HG03196 (cell line): ENCODE data around the gene GPR78.
"Not testable (repeated sequence)": the region's sequence is repeated elsewhere in the genome, so short reads cannot be mapped to it uniquely, and the experiment has no call there.

Experiments
- ATAC-seq: cut with Tn5 transposase; IDR thresholded peaks from one replicate; pipeline ENCODE4 v1.9.1; 2021; ENCODE audit not compliant: unreplicated experiment

Gene GPR78

DNA sequence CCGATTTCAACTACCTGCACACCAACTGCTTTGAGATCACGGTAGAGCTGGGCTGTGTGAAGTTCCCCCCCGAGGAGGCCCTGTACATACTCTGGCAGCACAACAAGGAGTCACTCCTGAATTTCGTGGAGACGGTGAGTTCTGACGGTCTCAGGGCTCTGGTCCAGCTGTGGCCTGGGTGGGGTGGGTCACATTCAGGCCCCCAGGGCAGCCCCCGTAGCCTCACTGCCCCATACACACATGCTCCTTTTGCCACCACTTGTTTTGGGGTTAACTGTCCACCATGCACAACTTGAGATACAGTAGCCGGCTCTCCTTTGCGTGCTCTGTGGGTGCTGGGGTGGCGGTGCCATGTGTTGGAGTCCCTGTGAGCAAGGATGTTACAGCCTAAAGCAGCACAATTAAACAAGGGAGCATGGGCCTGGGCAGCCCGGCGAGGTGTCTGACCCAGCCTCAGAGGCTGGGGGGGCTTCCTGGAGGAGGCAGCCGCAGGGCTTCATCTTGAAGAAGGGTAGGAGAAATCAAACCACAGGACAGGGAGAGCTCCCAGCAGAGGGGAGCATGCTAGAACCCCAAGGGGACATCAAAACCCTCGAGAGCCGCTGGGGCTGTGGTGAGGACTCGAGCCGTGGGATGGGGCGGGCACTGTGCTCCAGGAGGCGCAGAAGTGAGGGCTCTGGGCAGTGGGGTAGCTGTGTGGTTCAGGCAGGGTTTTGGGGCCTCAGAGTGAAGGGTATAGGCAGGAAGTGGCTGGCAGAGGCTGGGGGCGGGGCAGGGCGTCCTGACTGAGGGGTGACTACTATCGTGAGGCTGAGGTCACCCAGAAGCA, 34.4 kb downstream of the GPR78 start:
- ATAC-seq = no peak

DNA sequence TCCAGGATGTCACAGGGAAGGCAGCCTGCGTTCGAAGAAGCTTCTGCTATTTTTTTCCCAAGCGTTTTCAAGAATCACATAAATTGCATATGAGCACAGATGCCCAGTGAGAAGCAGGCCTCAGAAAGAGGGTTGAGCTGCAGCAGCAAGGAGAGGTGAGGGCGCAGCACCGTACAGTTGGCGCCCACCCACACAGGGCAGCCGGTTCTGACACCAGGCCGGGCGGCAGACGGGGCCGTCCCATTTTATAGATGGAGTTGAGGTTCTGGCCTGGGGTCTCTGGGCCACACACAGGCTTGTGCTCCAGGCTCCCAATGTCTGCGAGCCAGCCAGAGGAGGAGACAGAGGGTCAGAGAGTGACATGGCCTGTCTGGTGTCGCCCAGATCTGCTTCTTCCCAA, 35.2 kb downstream of the GPR78 start:
- no peak for ATAC-seq

DNA sequence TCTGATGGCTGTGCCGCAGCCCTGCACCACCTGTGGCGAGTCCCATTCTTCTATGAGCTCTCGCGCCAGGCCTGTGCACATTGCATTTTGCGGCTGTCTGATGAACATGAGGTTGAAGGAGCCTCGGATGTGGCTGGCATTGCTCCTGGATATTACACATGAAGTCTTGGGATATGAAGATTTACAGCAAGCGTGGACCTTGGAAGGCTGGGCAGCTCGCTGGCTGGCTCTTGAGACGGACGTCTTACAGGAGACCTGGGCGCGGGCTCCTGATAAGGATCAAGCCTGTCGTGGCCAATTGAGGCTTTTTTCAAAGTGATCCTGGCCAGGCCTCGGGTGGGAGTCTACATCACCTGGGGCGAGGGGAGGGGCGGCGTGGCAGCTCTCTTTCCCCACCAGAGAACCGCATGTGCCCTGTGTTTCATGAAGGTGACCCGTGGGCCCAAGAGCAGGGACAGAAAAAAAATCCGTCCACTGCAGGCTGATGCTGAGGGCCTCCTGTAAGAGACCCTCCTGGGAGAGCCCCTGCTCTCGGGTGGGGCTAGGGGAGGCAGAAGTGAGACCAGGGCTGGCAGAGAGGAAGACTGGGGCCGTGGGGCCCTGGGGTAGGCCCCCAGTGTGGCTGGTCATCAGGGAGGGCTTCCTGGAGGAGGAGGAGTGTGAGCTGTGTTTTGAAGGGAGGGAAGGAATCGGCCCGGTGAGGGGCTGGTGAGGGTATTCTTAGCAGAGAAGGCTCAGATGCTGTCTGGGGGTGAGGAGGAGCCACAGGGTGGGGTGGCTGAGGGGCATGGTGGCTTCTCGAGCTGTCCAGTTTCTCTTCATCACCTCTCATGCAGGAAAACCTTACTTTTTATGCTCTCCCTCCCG, 36.0 kb downstream of the GPR78 start:
- no peak for ATAC-seq

DNA sequence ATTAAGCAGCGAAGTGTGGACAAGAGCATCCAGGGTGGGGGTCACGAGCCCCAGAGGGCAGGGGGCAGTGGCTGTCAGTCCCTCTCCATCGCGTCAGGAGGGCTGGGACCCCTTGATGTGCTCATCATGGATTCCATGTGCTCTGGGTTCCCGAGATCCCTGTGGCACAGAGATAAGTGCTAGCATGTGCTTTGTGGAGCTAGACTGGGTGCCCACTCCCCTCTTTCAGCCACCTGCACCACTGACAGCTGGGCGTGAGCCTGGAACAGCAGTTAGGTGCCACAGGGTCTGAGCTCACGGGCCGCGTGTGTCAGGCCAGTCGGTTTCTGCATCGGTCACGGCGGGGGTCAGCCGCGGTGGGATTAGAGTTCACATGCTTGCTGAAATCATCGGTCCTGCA, 36.6 kb downstream of the GPR78 start:
- no peak for ATAC-seq

DNA sequence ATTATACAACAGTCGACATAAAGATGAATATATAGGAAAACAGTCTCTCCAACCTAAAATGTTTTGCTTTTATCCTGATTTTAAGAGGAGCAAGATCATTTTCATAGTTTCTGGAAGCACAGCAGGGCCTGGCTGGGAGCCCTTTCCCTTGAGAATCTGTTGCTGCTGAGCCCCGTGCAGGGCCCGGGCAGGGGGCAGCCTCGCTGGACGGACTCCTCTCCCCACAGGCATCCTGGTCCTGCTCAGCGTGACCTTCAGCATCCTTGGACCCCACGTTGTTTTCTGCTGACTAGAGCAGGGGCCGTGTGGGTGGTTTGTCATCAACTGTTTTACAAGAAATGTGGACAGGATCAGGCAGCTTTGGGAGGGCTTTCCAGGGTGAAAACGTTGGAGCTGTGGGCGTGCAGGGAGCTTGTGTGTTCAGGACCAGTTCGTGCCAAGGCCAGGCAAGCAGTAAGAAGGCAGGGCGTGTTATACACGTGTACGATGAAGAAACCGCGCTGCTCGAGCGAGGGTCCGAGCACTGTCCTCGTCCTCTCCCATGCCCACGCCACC, 37.4 kb downstream of the GPR78 start:
- no peak for ATAC-seq

DNA sequence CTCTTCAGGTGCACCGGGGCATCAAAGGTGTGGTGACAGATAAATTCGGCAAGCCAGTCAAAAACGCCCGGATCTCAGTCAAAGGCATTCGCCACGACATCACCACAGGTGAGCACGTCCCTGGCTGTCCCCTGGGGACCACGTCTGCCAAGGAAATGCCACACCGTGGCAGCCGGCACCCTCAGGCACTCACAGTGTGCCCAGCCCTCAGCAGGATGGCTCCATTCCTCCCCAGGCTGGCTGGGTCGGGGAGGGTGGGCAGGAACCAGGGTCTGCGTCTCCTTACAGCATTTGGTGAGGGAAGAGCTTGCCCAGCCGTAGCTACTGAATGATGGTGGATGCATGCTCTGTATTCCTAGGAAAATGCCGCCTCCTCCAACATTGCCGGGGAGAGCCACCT, 38.2 kb downstream of the GPR78 start:
- ATAC-seq = no peak

DNA sequence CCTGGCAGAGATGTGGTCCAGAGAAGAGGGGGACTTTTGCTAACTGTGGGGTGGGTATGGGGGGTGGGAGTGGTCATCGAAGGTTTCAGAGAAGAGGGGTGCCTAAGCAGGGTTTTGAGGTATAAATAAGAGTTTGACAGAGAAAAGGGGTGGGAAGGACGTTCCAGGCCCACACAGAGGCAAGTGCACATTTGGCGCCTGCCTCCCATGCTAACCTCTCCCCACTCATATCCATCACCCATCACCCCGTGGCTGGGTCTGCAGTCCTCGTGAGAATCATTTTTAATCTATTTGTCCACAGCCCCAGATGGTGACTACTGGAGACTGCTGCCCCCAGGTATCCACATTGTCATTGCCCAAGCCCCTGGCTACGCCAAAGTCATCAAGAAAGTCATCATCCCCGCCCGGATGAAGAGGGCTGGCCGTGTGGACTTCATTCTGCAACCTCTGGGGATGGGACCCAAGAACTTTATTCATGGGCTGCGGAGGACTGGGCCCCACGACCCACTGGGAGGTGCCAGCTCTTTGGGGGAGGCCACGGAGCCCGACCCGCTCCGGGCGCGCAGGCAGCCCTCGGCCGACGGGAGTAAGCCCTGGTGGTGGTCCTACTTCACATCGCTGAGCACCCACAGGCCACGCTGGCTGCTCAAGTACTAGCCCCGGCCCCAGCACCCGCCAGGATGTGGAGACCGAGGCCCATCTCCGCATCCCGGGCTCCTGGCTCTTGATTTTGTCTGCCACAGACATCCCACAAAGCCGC, 38.9 kb downstream of the GPR78 start:
- ATAC-seq = no peak

DNA sequence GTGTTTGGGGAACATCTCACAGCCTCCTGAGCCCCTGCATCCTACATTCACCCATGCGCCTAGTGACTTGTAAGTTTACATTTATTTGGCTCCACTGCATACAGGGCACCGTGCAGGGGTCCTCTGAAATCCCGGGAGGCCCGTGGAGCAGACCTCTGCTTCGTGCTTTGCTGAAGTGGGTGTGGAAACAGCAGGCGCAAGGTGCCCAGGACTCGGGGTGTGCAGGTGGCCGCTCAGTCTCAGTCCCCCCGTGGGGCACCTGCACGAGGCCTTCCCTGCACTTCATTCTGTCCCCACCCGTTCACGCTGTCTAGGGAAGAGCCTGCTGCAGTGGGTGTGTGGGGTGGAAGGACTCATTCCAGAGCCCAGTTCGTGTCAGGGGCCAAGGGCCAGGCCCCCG, 40.9 kb downstream of the GPR78 start:
- not testable (repeated sequence) for ATAC-seq

DNA sequence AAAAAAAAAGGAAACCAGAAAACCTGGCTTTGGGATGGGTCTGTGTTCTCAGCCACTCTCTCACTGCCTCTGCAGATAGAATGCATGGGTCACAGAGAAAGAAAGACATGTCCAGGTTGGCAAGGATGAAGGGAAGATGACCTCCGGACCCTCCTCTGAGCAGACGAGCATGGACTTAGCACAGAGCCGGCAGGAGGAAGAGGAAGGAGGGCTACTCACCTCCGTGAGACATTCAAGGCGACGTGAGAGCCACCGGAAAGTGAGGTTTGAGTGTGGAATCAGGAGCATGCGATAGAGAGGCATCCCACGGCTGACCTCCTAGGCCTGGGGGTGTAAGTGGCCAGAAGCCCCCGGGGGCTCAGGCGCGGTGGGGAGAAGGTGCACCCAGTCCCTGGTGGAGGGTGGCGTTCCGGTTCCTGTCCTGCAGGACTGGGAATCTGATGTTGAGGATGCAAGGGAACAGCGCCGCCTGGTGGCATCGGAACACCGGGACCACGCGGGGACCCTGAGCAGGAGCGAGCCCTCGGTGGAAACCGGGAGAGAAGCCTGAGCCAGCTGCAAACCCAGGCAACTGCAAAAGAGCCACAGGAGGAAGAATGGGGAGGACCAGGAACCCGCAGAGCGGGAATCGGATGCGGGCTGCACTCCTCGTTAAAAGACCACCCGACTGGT, 44.5 kb downstream of the GPR78 start:
- ATAC-seq = not testable (repeated sequence)

DNA sequence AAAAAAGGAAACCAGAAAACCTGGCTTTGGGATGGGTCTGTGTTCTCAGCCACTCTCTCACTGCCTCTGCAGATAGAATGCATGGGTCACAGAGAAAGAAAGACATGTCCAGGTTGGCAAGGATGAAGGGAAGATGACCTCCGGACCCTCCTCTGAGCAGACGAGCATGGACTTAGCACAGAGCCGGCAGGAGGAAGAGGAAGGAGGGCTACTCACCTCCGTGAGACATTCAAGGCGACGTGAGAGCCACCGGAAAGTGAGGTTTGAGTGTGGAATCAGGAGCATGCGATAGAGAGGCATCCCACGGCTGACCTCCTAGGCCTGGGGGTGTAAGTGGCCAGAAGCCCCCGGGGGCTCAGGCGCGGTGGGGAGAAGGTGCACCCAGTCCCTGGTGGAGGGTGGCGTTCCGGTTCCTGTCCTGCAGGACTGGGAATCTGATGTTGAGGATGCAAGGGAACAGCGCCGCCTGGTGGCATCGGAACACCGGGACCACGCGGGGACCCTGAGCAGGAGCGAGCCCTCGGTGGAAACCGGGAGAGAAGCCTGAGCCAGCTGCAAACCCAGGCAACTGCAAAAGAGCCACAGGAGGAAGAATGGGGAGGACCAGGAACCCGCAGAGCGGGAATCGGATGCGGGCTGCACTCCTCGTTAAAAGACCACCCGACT, 50.2 kb downstream of the GPR78 start:
- not testable (repeated sequence) for ATAC-seq

DNA sequence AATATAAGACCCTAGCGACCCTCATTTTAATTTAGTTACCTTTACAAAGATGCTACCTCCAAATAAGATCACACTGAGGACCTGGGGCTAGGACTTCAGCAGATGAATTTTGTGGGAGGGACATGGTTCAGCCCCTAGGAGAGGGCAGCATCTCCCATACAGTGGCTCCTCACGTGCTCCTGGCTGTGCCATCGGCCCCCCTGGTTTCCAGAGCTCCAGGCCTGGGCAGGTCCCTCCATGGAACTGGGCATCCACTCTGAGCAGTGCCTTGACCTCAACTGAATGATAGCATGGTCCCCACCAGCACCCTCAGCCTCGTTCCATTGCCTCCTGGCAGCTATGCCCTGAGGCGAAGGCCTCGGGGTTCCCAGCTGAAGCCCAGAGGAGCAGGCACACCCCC, 51.7 kb downstream of the GPR78 start:
- not testable (repeated sequence) for ATAC-seq

DNA sequence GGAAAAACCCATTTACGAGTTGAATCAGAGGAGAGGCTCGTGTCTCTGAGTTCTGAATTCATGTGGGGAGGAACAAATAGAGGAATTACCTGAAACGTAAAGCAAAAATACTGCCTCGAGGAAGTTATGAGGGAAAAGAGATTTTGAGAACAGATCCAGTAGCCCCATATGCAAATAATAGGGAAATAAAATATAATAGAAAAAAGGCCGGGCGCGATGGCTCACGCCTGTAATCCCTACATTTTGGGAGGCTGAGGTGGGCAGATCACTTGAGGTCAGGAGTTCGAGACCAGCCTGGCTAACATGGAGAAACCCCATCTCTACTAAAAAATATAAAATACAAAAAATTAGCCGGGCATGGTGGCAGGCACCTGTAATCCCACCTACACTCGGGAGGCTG, 54.6 kb downstream of the GPR78 start:
- ATAC-seq = not testable (repeated sequence)

DNA sequence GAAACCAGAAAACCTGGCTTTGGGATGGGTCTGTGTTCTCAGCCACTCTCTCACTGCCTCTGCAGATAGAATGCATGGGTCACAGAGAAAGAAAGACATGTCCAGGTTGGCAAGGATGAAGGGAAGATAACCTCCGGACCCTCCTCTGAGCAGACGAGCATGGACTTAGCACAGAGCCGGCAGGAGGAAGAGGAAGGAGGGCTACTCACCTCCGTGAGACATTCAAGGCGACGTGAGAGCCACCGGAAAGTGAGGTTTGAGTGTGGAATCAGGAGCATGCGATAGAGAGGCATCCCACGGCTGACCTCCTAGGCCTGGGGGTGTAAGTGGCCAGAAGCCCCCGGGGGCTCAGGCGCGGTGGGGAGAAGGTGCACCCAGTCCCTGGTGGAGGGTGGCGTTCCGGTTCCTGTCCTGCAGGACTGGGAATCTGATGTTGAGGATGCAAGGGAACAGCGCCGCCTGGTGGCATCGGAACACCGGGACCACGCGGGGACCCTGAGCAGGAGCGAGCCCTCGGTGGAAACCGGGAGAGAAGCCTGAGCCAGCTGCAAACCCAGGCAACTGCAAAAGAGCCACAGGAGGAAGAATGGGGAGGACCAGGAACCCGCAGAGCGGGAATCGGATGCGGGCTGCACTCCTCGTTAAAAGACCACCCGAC, 55.8 kb downstream of the GPR78 start:
- ATAC-seq = not testable (repeated sequence)
